HEK293T (cell line): ENCODE results near the gene SLC10A7.

ENCODE experiments used
- CTCF ChIA-PET: fragments of 350-600 bp; formaldehyde crosslinking; extraction: SDS; loops from one replicate; lab custom pipeline; 2021; ENCODE audit warnings: antibody characterized with exemption, inconsistent platforms; lab: Yijun Ruan, JAX
- POLR2A ChIA-PET: fragments of 350-600 bp; formaldehyde crosslinking; extraction: SDS; loops from one replicate; lab custom pipeline; 2020; ENCODE audit warnings: antibody characterized with exemption, inconsistent platforms; lab: Yijun Ruan, JAX
- DNase-seq: peaks from one replicate; pipeline ENCODE4 v3.0.0; 2012; ENCODE audit warnings: mixed read lengths; ENCODE audit errors: extremely low spot score
- ARNT ChIP-seq: fragments of 450-650 bp; IDR thresholded peaks from 2 replicates; pipeline ENCODE4 v1.6.1; 2017; ENCODE audit warnings: mild to moderate bottlenecking
- BHLHE40 ChIP-seq: fragments of 450-650 bp; IDR thresholded peaks from 2 replicates; pipeline ENCODE4 v1.6.1; 2016; ENCODE audit warnings: mild to moderate bottlenecking, moderate library complexity, borderline replicate concordance
- CTBP1 ChIP-seq: fragments of 450-650 bp; IDR thresholded peaks from 2 replicates; pipeline ENCODE4 v1.6.1; 2016; ENCODE audit warnings: borderline replicate concordance
- ELF4 ChIP-seq: fragments of 450-650 bp; IDR thresholded peaks from 2 replicates; pipeline ENCODE4 v1.6.1; 2017; ENCODE audit warnings: antibody characterized with exemption
- FOXA1 ChIP-seq: fragments of 450-650 bp; IDR thresholded peaks from 2 replicates; pipeline ENCODE4 v1.6.1; 2016; ENCODE audit warnings: mild to moderate bottlenecking
- FOXK2 ChIP-seq: fragments of 450-650 bp; IDR thresholded peaks from 2 replicates; pipeline ENCODE4 v1.6.1; 2016; ENCODE audit warnings: mild to moderate bottlenecking
- FOXM1 ChIP-seq: fragments of 450-650 bp; IDR thresholded peaks from 2 replicates; pipeline ENCODE4 v1.6.1; 2017; ENCODE audit warnings: mild to moderate bottlenecking, borderline replicate concordance
- HDGF ChIP-seq: fragments of 450-650 bp; IDR thresholded peaks from 2 replicates; pipeline ENCODE4 v1.6.1; 2017; ENCODE audit warnings: antibody characterized with exemption, borderline replicate concordance
- L3MBTL2 ChIP-seq: fragments of 450-650 bp; conservative IDR thresholded peaks from 2 replicates; pipeline ENCODE4 v1.6.1; 2016; ENCODE audit warnings: mild to moderate bottlenecking
- LEF1 ChIP-seq: fragments of 450-650 bp; IDR thresholded peaks from 2 replicates; pipeline ENCODE4 v1.6.1; 2017; ENCODE audit warnings: mild to moderate bottlenecking, borderline replicate concordance
- NFRKB ChIP-seq: fragments of 450-650 bp; IDR thresholded peaks from 2 replicates; pipeline ENCODE4 v1.6.1; 2016; ENCODE audit warnings: mild to moderate bottlenecking, moderate library complexity
- SP1 ChIP-seq: fragments of 450-650 bp; IDR thresholded peaks from 2 replicates; pipeline ENCODE4 v1.6.1; 2017
- SUZ12 ChIP-seq: fragments of 450-650 bp; IDR thresholded peaks from 2 replicates; pipeline ENCODE4 v1.6.1; 2016; ENCODE audit warnings: mild to moderate bottlenecking
- TARDBP ChIP-seq: fragments of 450-650 bp; IDR thresholded peaks from 2 replicates; pipeline ENCODE4 v1.6.1; 2016
- ZNF384 ChIP-seq: fragments of 450-650 bp; IDR thresholded peaks from 2 replicates; pipeline ENCODE4 v1.6.1; 2016
- TF ChIP-seq, protein P1 (sequence below): fragments of 450-650 bp; IDR thresholded peaks from 2 replicates; pipeline ENCODE4 v1.6.1; 2016

The SLC10A7 gene

DNA sequence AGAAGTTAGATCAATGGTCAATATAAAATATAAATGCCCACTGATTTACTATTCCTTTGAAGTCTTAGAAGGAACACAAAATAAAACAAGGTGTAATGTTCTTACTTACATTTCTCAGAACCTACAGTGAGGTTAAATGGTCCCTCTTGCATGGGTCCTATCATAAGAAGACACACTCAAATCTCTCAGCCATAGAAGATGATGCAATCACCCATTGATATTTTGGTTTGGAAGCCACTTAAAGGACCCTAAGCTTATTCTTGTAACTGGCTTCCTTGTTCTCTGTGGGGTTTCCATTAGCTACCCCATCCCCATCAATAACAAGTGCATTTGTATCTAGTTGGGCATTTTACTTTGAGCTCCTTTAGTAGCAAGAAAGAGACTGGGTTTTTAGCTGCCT is 292.3 kb downstream of the SLC10A7 start:
- no peak for DNase-seq
- ChIA-PET CTCF (interaction anchor here (0.6 to 1.1 kb wide), 2 partner anchors 13 to 24 kb away, joined by 3 read pairs; no protein-coding TSS in a partner anchor), POLR2A (no interaction called here)
- no peak for TF ChIP-seq FOXM1
- no peak for TF ChIP-seq SUZ12
- TF ChIP-seq HDGF, result no peak
- TF ChIP-seq FOXK2, result no peak
- no peak for TF ChIP-seq CTBP1
- TF ChIP-seq TARDBP, result no peak
- no peak for TF ChIP-seq L3MBTL2
- TF ChIP-seq LEF1, result no peak
- TF ChIP-seq SP1, result no peak
- TF ChIP-seq NFRKB, result no peak
- TF ChIP-seq ARNT, result no peak
- TF ChIP-seq, protein P1, sequence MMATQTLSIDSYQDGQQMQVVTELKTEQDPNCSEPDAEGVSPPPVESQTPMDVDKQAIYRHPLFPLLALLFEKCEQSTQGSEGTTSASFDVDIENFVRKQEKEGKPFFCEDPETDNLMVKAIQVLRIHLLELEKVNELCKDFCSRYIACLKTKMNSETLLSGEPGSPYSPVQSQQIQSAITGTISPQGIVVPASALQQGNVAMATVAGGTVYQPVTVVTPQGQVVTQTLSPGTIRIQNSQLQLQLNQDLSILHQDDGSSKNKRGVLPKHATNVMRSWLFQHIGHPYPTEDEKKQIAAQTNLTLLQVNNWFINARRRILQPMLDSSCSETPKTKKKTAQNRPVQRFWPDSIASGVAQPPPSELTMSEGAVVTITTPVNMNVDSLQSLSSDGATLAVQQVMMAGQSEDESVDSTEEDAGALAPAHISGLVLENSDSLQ, result no peak
- TF ChIP-seq ZNF384, result no peak

DNA sequence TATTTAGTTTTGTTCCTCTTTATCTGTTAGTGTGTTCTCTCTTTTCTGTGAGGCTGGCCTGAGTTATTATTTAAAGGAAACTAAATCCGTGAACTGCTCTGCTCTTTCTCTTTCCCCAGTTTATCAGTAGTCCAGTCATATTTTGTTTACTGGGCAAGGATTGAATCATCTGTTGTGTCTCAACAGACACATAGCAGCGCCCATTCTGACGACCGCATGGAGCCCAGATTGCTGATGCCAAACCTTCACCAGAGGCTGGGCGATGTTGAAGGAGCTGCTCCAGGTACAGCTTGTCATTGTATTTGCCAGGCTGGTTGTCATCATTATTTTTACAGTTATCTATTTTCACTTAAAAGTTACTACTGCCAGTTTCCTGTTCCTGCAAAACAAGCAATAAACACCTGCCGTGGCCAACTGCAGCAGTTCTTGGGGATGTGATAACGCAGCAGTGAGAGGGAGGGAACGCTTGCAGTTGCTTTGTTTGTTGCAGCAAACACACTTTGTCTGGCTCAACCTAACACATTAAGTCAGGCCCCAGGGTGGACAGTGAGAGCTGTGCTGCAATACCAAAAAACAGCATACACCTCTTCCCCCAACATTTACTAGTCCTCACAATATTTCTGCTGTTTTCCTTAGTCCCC is 297.3 kb downstream of the SLC10A7 start:
- ChIA-PET CTCF (no interaction called here), POLR2A (no interaction called here)
- no peak for TF ChIP-seq SUZ12
- no peak for DNase-seq

DNA sequence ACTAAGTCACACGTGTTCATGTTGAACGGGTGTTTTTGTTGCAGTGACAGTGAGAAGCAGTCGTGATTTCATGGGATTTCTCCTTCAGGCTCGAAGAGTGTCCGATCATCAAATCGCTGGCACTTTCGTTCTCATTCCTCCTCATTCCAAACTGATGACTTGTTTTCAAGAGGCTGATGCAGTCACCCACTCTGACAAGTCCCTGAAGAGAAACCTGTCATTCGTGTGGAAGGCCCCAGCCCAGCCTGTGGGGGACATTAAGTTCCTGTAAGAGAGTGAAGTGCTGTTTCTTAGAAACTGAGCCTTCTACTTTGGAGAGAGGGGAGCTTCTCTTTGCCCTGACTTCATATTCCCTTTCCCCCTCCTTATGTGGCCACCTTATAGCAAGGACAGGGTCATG is 299.4 kb downstream of the SLC10A7 start:
- DNase-seq, result no peak
- no peak for TF ChIP-seq FOXK2
- TF ChIP-seq NFRKB, result no peak
- TF ChIP-seq SP1, result no peak
- TF ChIP-seq L3MBTL2, result no peak
- CTCF ChIA-PET, result interaction anchor here (0.6 to 0.7 kb wide), 3 partner anchors 20 to 331 kb away, joined by 3 to 5 read pairs (median 3); no protein-coding TSS in a partner anchor
- POLR2A ChIA-PET, result no interaction called here

DNA sequence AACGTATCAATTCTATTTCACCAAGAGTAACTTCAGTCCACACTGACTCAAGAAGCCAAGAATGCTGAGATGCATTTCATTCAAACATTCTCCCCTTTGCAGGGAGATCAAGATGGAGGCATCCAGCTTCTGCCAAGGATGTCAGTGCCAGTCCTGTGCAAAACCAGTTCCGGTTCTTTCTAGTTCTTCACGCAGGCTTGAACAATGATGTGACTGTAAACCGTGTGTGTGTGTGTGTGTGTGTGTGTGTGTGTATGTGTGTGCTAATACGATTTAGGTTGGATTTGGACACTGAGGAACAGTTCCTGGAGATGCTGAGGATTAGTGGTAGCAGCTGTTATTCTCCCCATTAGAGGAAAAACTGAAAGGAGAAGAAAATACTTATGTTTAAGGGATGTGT is 307.5 kb downstream of the SLC10A7 start, which contains the start of gene REELD1:
Gene REELD1, plus strand, starts transcription at position 301 of the 400 bp plus-strand sequence. CDS start 2,415 bp downstream, outside the sequence.
- no peak for TF ChIP-seq FOXK2
- POLR2A ChIA-PET, result no interaction called here
- CTCF ChIA-PET, result no interaction called here
- DNase-seq, result no peak

DNA sequence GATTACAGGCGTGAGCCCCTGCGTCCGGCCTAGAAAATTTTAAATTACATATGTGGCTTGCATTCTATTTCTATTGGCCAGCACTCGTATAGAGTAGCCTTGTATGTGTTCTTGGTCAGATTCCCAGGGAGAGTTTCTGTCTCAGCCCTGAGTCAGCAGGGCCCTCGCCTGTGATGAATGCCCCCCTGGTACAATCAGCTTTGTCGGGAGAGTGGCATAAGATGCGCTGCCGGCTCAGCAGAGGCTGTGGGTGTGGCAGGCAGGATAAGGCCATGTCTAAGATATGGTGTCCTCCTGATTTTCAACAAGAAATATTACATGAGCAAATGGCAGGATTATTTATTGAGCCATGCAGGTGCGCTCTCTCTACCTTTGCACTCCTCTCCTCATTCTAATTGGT is 309.0 kb downstream of the SLC10A7 start:
- ChIA-PET POLR2A (no interaction called here), CTCF (interaction anchor here (0.6 kb wide), 1 partner anchor 700 kb away, joined by 3 read pairs; no protein-coding TSS in a partner anchor)
- no peak for DNase-seq
- TF ChIP-seq L3MBTL2, result no peak
- TF ChIP-seq BHLHE40, result no peak
- no peak for TF ChIP-seq FOXA1
- TF ChIP-seq ELF4, result no peak
- TF ChIP-seq CTBP1, result no peak
- TF ChIP-seq LEF1, result no peak
- TF ChIP-seq, protein P1, result no peak
- TF ChIP-seq ZNF384, result no peak
- TF ChIP-seq TARDBP, result no peak

DNA sequence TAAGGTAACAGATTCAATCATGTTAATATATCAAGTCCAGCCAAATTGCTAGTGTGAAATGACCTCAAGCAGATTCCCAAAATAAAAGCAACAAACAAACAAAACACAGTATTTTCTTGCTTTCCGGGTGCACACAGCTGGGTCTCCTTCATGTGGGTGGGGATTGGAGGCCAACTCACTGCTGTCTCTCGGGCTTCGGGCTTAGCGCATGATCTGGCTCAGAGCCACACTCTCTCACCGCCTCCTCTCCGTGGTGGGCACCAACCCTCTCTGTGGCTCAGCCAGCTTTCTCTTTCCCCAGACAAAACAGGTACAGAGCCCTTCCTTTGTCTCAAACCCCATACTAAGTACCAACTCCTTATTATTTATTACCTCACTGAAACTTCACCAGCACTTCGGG is 310.3 kb downstream of the SLC10A7 start:
- no peak for DNase-seq
- ChIA-PET CTCF (no interaction called here), POLR2A (no interaction called here)
- TF ChIP-seq L3MBTL2, result no peak
- no peak for TF ChIP-seq FOXA1
- no peak for TF ChIP-seq LEF1
- TF ChIP-seq FOXM1, result no peak
- TF ChIP-seq NFRKB, result no peak
- no peak for TF ChIP-seq TARDBP
- TF ChIP-seq FOXK2, result no peak
- no peak for TF ChIP-seq ZNF384
- no peak for TF ChIP-seq HDGF
- TF ChIP-seq, protein P1, result no peak

DNA sequence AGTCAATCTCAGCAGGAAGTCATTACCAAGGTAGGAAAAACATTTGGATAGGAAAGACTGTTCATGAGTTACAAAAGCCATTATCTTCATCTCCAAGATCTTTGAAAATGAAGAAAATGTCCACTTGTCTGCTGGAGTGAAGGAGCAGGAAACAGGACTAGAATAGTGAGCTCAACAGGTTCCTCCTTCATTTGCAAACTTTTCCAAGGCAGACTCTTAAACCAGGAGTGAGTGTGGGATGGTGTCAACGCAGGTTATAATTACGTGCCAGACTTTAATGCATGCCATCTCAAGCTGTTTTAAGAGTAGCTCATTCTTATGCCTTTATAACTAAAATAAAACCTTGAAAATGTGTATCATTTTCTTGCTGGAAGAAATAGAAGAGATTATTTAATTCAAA is 310.9 kb downstream of the SLC10A7 start:
- POLR2A ChIA-PET, result no interaction called here
- DNase-seq, result no peak
- CTCF ChIA-PET, result no interaction called here
- no peak for TF ChIP-seq SUZ12
- TF ChIP-seq ARNT, result no peak
- TF ChIP-seq SP1, result no peak
- no peak for TF ChIP-seq FOXK2
- TF ChIP-seq TARDBP, result no peak
- TF ChIP-seq ZNF384, result no peak
- TF ChIP-seq BHLHE40, result no peak
- TF ChIP-seq, protein P1, result no peak
- no peak for TF ChIP-seq CTBP1
- TF ChIP-seq FOXM1, result no peak
- TF ChIP-seq FOXA1, result no peak
